Stromal cell of bone marrow (primary cell): Measurements from ENCODE around the gene TNFSF15.
"Not testable (repeated sequence)": the region's sequence is repeated elsewhere in the genome, so short reads cannot be mapped to it uniquely, and the experiment has no call there.

Experiments used
- DNase-seq: peaks from one replicate; pipeline ENCODE4 v3.0.0-alpha.2; 2012; ENCODE audit warnings: low read depth

TNFSF15 gene

DNA sequence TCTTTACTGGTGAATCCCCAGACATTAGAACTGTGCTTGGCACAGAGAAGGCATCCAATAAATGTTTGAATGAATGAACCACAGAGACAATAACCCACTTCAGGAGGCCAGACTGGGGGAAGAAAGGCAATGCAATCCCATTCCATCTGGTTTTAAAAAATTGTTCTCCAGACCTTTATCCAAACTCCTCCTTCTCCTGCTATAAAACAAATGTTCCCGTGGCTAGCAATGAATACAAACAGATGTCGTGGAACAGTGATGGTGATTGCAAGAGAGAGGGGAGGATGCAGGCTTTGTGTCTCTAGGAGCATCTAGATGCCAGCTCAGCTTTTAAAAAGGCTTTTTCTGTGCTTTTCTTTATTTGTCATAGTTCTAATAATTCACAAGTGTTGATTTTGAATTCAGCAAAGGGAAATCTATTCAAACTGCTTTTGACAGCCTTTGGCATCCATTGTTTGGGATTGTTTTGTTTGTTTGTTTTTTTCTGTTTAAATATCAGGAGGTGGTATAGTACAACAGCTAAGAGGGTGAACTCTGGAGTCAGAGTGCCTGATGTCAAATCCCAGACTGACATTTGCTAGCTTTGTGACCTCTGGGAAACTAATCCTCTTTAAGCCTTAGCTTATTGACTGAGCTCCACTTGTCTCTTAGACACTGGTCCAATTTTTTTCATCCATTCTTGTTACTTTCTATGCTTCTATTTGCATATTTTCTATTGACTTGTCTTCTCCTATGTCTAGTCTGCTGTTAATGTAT lies 59.1 kb downstream of the TNFSF15 start:
- DNase-seq: peak; percentile 54

DNA sequence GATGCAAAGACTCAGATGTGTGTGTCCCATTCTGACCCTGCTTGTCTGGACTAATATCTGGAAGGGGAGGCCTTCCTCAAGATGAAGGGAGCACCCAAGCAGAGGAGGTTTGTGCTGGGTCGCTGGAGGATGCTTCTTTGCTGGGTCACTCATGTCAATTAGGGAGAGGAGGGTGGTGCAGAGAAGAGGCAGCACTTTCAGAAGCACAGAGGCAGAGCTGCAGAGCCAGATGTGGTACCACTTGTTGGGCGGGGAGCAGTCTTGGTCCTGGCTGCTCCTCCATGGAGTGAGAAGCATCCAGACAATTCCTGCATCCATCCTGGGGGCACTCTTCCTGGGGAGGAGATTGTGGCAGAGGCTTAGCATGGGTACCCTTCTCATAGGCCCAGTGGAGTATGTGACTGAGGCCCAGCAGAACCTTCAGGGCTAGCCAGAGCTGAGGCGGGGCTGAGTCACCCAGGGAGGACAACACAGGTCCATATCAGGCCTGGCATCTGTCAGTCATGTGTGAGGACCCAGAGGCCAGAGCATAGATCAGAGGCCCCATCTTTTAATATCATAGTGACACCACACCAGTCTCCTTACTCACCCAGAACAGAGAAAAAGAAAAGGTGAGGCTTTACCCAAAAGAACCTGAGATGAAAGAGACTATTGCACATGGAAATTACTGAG lies 59.8 kb downstream of the TNFSF15 start:
- no peak for DNase-seq

- peak; percentile 70 for DNase-seq
These were observed 60.6 kb downstream of the TNFSF15 start for GRCh38 chr9:114745108-114745848.

DNA sequence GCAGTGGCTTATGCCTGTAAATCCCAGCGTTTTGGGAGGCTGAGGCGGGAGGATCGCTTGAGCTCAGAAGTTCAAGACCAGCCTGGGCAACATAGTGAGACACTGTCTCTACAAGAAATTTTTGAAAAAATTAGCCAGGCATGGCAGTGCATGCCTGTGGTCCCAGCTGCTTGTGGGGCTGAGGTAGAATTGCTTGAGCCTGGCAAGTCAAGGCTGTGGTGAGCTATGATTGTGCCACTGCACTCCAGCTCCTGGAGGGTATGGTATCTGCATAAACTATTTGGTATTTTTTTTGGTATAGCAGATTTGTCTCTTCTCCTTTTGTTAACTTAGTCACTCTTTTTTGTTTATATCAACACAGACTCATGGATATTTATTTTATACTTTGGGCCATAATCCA lies 62.4 kb downstream of the TNFSF15 start:
- DNase-seq: no peak

- DNase-seq: no peak
These were observed 62.9 kb downstream of the TNFSF15 start for GRCh38 chr9:114742947-114743346.

- not testable (repeated sequence) for DNase-seq
These were observed 64.3 kb downstream of the TNFSF15 start for GRCh38 chr9:114741521-114741920.

DNA sequence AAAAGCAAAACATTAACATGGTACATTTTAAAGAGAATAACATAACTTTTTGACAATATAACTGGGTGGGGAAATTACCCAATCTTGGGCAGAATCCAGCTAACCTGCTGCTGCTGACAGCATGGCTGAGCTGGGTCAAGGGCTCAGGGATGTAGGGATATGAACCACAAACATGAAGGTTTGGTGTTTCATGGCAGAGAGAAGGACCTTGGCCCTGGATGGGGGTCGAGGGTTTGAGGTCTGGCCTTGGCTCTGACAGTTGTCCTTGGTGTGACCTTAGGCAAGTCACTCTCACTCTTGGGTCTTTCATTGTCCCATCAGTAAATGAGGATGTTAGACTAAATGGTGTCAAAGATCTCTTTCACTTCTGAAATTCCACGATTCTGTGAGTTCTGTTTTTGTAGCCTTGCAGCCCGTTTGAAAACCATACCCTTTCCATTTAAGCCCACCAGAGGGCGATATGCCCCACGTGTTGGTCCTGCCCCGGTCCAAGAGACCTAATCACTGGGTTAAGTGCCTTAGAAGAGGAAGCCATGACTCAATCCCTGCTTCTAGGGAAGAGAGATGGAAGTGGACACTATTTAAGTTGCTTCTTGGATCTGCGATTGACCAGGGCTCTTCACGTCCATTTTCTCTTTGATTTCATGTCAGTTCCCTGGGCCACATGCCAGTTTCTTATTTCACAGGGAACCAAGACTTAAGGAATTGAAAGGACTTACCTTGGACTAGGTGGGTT lies 67.1 kb downstream of the TNFSF15 start:
- DNase-seq: peak; percentile 80

DNA sequence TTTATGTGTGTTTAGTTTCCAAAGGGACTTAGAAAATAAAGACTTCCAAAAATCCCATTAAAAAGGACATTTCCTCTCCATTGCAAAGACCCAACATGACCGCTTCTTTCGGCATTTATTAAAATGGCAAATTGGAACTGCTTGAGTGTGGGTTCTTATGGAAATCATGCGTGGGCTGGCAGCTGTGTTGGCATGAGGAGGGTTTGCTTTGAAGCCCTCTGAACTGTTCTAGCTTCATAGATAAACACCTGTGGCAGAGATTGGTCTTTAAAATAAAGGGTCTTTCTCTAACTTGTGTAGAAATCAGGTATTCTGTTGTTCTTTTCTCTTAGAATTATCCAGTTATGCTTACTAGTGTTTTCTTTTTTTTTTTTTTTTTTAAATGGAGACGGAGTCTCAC lies 68.0 kb downstream of the TNFSF15 start:
- DNase-seq: no peak

DNA sequence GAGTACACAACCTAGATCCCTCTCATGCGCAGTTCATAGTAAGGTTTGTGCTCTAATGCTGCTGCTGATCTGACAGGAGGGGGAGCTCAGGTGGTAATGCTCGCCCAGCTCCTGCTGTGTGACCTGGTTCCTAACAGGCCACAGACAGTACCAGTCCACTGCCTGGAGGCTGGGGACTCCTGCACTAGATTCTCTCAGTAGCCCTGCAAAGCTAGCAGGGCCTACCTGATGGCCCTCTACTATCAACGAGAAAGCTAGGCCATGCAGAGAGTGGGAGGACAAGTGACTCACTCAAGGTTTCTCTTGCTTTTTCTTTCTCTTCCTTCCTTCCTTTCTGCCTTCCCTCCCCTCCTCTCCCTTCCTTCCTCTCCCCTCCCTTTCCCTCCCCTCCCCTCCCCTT lies 68.7 kb downstream of the TNFSF15 start:
- no peak for DNase-seq

- DNase-seq: no peak
These were observed 70.1 kb downstream of the TNFSF15 start for GRCh38 chr9:114735704-114736103.

DNA sequence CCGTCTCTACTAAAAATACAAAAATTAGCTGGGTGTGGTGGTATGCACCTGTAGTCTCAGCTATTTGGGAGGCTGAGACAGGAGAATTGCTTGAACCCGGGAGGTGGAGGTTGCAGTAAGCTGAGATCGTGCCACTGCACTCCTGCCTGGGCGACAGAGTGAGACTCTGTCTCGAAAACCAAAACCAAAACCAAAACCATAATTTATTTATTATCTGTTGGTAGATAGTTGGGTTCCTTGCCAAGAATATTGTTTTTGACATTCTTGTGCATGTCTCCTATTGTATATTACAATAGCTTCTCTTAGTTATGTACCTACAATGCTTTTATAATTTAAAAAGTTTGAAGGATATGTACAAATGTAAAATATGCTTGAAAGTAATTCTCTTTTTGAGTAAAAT lies 70.7 kb downstream of the TNFSF15 start:
- DNase-seq: not testable (repeated sequence)
